Measurements from ENCODE around the gene ZDHHC19. TPM values are rescaled to one million over a fixed set of nuclear protein-coding genes. Genes with fewer than 3 reads are reported as not detected.

The ZDHHC19 gene
- total RNA-seq, 1 donor from 2014 or later: 0.31 TPM

GRCh38 chr3:196193736-196194541, 17.3 kb downstream of the ZDHHC19 start:
- intact Hi-C loops (cut with micrococcal nuclease): loop anchor here (10.0 kb wide), 1 partner anchor 289 kb away; the partner anchor contains the start of gene TNK2
- Mint-ChIP-seq H3K9me3 (no peaks in the 10 kb centered on the region), H3K4me3 (no peak overlapping the region)

GRCh38 chr3:196193133-196193735, 18.0 kb downstream of the ZDHHC19 start:
- ATAC-seq (ENCODE audit: low read depth): no peak
- no peaks in the 10 kb centered on the region for H3K36me3 Mint-ChIP-seq (ENCODE audit: low read depth)
- peak overlapping the region; percentile 98 for H3K27ac Mint-ChIP-seq
- TF ChIP-seq, protein P1, sequence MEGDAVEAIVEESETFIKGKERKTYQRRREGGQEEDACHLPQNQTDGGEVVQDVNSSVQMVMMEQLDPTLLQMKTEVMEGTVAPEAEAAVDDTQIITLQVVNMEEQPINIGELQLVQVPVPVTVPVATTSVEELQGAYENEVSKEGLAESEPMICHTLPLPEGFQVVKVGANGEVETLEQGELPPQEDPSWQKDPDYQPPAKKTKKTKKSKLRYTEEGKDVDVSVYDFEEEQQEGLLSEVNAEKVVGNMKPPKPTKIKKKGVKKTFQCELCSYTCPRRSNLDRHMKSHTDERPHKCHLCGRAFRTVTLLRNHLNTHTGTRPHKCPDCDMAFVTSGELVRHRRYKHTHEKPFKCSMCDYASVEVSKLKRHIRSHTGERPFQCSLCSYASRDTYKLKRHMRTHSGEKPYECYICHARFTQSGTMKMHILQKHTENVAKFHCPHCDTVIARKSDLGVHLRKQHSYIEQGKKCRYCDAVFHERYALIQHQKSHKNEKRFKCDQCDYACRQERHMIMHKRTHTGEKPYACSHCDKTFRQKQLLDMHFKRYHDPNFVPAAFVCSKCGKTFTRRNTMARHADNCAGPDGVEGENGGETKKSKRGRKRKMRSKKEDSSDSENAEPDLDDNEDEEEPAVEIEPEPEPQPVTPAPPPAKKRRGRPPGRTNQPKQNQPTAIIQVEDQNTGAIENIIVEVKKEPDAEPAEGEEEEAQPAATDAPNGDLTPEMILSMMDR (IDR thresholded peaks at IDR 0.05): no peak
- H3K4me1 Mint-ChIP-seq: peaks cover 57% of the 10 kb centered on the region
- ChIA-PET POLR2A (interaction anchor here (0.7 to 7.8 kb wide), 12 partner anchors 10 to 120 kb away, joined by 3 to 116 read pairs (median 5); partner anchors contain the start of gene PCYT1A), CTCF (interaction anchor here (0.8 to 4.8 kb wide), 6 partner anchors 13 to 119 kb away, joined by 3 to 93 read pairs (median 6); partner anchors contain the start of gene TFRC)
- no peaks in the 10 kb centered on the region for H3K9me3 Mint-ChIP-seq
- peak overlapping the region; percentile 70 for H3K4me3 Mint-ChIP-seq
- intact Hi-C loops (cut with micrococcal nuclease): loop anchor here (10.0 kb wide), 1 partner anchor 288 kb away; the partner anchor contains the start of gene TNK2
- no peaks in the 10 kb centered on the region for H3K27me3 Mint-ChIP-seq
- DNase-seq: no peak

More at GRCh38 chr3:196193736-196194541, 17.3 kb downstream of the ZDHHC19 start:
- DNase-seq: no peak
- no peaks in the 10 kb centered on the region for H3K36me3 Mint-ChIP-seq (ENCODE audit: low read depth)
- H3K27ac Mint-ChIP-seq: peak overlapping the region; percentile 98
- CTCF ChIA-PET: interaction anchor here (1.0 to 4.8 kb wide), 4 partner anchors 14 to 171 kb away, joined by 3 to 93 read pairs (median 6); partner anchors contain the start of gene TFRC
- no peaks in the 10 kb centered on the region for H3K27me3 Mint-ChIP-seq
- POLR2A ChIA-PET: interaction anchor here (0.8 to 7.8 kb wide), 7 partner anchors 13 to 130 kb away, joined by 3 to 116 read pairs (median 16); no protein-coding TSS in a partner anchor
- peaks cover 55% of the 10 kb centered on the region for H3K4me1 Mint-ChIP-seq
- no peak for ATAC-seq (ENCODE audit: low read depth)
- TF ChIP-seq, protein P1 (IDR thresholded peaks at IDR 0.05): no peak

GRCh38 chr3:196192524-196193051, 18.6 kb downstream of the ZDHHC19 start:
- peak; percentile 45 for ATAC-seq (ENCODE audit: low read depth)
- POLR2A ChIA-PET: interaction anchor here (0.7 to 7.8 kb wide), 15 partner anchors 9 to 120 kb away, joined by 3 to 116 read pairs (median 5); partner anchors contain the start of gene PCYT1A

GRCh38 chr3:196192036-196192523, 19.1 kb downstream of the ZDHHC19 start:
- Mint-ChIP-seq H3K36me3 (ENCODE audit: low read depth) (no peaks in the 10 kb centered on the region), H3K4me1 (peaks cover 62% of the 10 kb centered on the region), H3K27ac (peak overlapping the region; percentile 98), H3K4me3 (peak overlapping the region; percentile 70), H3K9me3 (no peaks in the 10 kb centered on the region), H3K27me3 (no peaks in the 10 kb centered on the region)
- POLR2A ChIA-PET: interaction anchor here (0.7 to 7.8 kb wide), 13 partner anchors 8 to 119 kb away, joined by 3 to 116 read pairs (median 5); partner anchors contain the start of gene PCYT1A
- DNase-seq: peak; percentile 68
- CTCF ChIA-PET: interaction anchor here (0.8 to 4.8 kb wide), 7 partner anchors 12 to 118 kb away, joined by 3 to 93 read pairs (median 5); partner anchors contain the start of gene TFRC
- intact Hi-C loops (cut with micrococcal nuclease): loop anchor here (1.0 to 10.0 kb wide), 6 partner anchors 13 to 287 kb away; partner anchors contain the start of genes TFRC and TNK2
- TF ChIP-seq, protein P1 (IDR thresholded peaks at IDR 0.05): no peak
- peak; percentile 73 for ATAC-seq (ENCODE audit: low read depth)

More at GRCh38 chr3:196192524-196193051, 18.6 kb downstream of the ZDHHC19 start:
- Mint-ChIP-seq H3K9me3 (no peaks in the 10 kb centered on the region), H3K36me3 (ENCODE audit: low read depth) (no peaks in the 10 kb centered on the region), H3K27me3 (no peaks in the 10 kb centered on the region), H3K4me1 (peaks cover 60% of the 10 kb centered on the region), H3K27ac (peak overlapping the region; percentile 98), H3K4me3 (peak overlapping the region; percentile 70)
- intact Hi-C loops (cut with micrococcal nuclease): loop anchor here (1.0 to 10.0 kb wide), 6 partner anchors 13 to 288 kb away; partner anchors contain the start of genes TFRC and TNK2
- TF ChIP-seq, protein P1 (IDR thresholded peaks at IDR 0.05): no peak
- no peak for DNase-seq
- CTCF ChIA-PET: interaction anchor here (0.8 to 4.8 kb wide), 7 partner anchors 13 to 119 kb away, joined by 3 to 93 read pairs (median 5); partner anchors contain the start of gene TFRC

All from activated B cell treated with CpG ODN at 0.5 μM for 24 hours (primary cell).